Ovary (tissue), 10 donors: Measurements from ENCODE around the gene CTSO. TPM values are rescaled to one million over a fixed set of nuclear protein-coding genes. Genes with fewer than 3 reads are reported as not detected.

Source experiments
- DNase-seq, 5 donors: peaks; one replicate each; pipeline ENCODE4 v3.0.0-alpha.2; 2019 to 2020
- H3K27ac ChIP-seq, 2 donors: fragments of 200-600 bp; one replicate each; pipeline versions ENCODE4 v1.5.1 to v1.8.0; 2019 to 2022
- H3K27me3 ChIP-seq: fragments of 200-600 bp; one replicate; pipeline ENCODE4 v1.8.0; 2022
- H3K36me3 ChIP-seq: fragments of 200-600 bp; sonication (generic); one replicate; pipeline ENCODE4 v1.5.1; 2019
- H3K4me1 ChIP-seq: one replicate; pipeline ENCODE4 v1.8.1; 2013; ENCODE audit warnings: mild to moderate bottlenecking, moderate library complexity; ENCODE audit not compliant: insufficient read depth
- H3K4me3 ChIP-seq: fragments of 200-600 bp; sonication (generic); one replicate; pipeline ENCODE4 v1.5.1; 2017
- H3K9me3 ChIP-seq, 2 donors: fragments of 200-600 bp in 1 of 2; sonication (generic) in 1 of 2; one replicate each; pipeline versions ENCODE4 v1.5.1 to v1.8.1; 2013 to 2019; ENCODE audit warnings: mild to moderate bottlenecking in 1 of 2, moderate library complexity in 1 of 2
- CTCF ChIP-seq, 3 donors: fragments of 450-650 bp in 2 of 3; fragments of 200-600 bp in 1 of 3; IDR thresholded peaks; one replicate each; pipeline versions ENCODE4 v1.5.1 to v1.8.0; 2016 to 2022; ENCODE audit warnings: antibody characterized with exemption in 3 of 3, mild to moderate bottlenecking in 1 of 3
- EP300 ChIP-seq: sonication (generic); formaldehyde crosslinking; IDR thresholded peaks from one replicate; pipeline ENCODE4 v1.6.1; 2017; ENCODE audit warnings: antibody characterized with exemption
- POLR2A ChIP-seq: fragments of 450-650 bp; IDR thresholded peaks from one replicate; pipeline ENCODE4 v1.6.1; 2017; ENCODE audit warnings: antibody characterized with exemption, mild to moderate bottlenecking, moderate library complexity
- WGBS, 3 donors: extraction: QIAGEN DNeasy Blood & Tissue Kit in 1 of 3; methylation state at CpG; one replicate each; pipeline versions ENCODE4 v1.1.5 to v1.1.7; 2013 to 2017; 5-methylcytosine and 5-hydroxymethylcytosine counted together
- intact Hi-C, 4 donors: fragments of 100-400 bp; cut with DNase I; formaldehyde crosslinking; loops; one replicate each; pipeline versions ENCODE4 v1.11.0 to v1.15.1; 2022 to 2023
- long read RNA-seq, 3 donors: library from polyadenylated mRNA in 2 of 3; unstranded in 2 of 3; transcript quantifications; one replicate each; pipeline ENCODE4 v2.0.0 and lab custom pipeline, GENCODE V29; 2021 to 2026
- polyA plus RNA-seq, 2 donors: library from polyadenylated mRNA; stranded (reverse); fragments of 200-250 nt in 1 of 2; fragments of 350-450 nt in 1 of 2; fragmentation: Illumina TruSeq in 1 of 2; extraction: RNeasy Lipid Tissue Mini Kit (QIAGEN cat#74804) in 1 of 2; gene quantifications; one replicate each; pipeline ENCODE4 v1.2.3, GENCODE V29; 2013 to 2014
- total RNA-seq, 7 donors: library from RNA; depleted of rRNA in 2 of 7; stranded (reverse); fragments of >200 nt in 2 of 7; fragmentation: NEBNext Ultra II Directional in 3 of 7; extraction: Animal tissue kit (Norgen Biotek cat#: 25700) in 3 of 7; gene quantifications; one replicate each; pipeline versions ENCODE4 v1.1.0 to v1.2.4, GENCODE V29; 2016 to 2023
- donor health status: DM: no; HTN: no; CAD: no; lungs with moderate emphysema.
- donor health status: DM: no; HTN: no; CAD: no.
- donor health status: Bipolar disorder and iron deficiency.
- donor health status: DM: yes; HTN: yes; CAD: no.
- donor health status: DM: no; HTN: no; CAD: no.
- donor health status: DM: yes; HTN: yes; CAD: no.

The CTSO gene
- 10 to 100 TPM; 12.0 to 28.0 (median 18.5) TPM for total RNA-seq
- polyA plus RNA-seq = 10 to 100 TPM; 20.6 to 58.3 TPM
- long read RNA-seq, donor 1, transcript CTSO-201 (8 exons, 2,954 nt) = major isoform, 17 of 24 reads
- long read RNA-seq, donor 1, partial matches to known transcripts = 5 of 24 reads
- long read RNA-seq, donor 1, other reads (novel, unspliced or antisense) = 2 of 24 reads
- long read RNA-seq, donor 2, transcript CTSO-201 (8 exons, 2,954 nt) = major isoform, 10 of 25 reads
- long read RNA-seq, donor 2, partial matches to known transcripts = 15 of 25 reads
- long read RNA-seq, donor 2, other reads (novel, unspliced or antisense) = 0 of 25 reads
- long read RNA-seq, donor 3, transcript CTSO-201 (8 exons, 2,954 nt) = major isoform, 61 of 64 reads
- long read RNA-seq, donor 3, partial matches to known transcripts = 2 of 64 reads
- long read RNA-seq, donor 3, other reads (novel, unspliced or antisense) = 1 of 64 reads

GRCh38 chr4:155953151-155954117 is at the start of gene CTSO:
TSS of gene CTSO (minus strand) at chr4:155953866. CDS start at chr4:155953847, 19 bp downstream.
- H3K4me3 ChIP-seq = peak within 1 kb of the TSS; percentile 62
- no peaks in the 10 kb centered on the region for H3K27me3 ChIP-seq
- peak; percentile 75 to 84 (median 80) for DNase-seq
- H3K9me3 ChIP-seq = no peaks in the 10 kb centered on the region
- TF ChIP-seq POLR2A = peak; percentile 31
- no peak for TF ChIP-seq EP300
- TF ChIP-seq CTCF (IDR thresholded peaks at IDR 0.05) = peak; percentile 32 to 44 (median 34)
- 0 to 1% (median 0%) methylated on average over 57 to 58 of the region's 58 CpGs for WGBS, 3 donors
- H3K27ac ChIP-seq = peak within 1 kb of the TSS; percentile 90 to 96
- no peaks in the 10 kb centered on the region for H3K4me1 ChIP-seq
- no peaks in the 10 kb centered on the region for H3K36me3 ChIP-seq
- intact Hi-C loops = loop anchor here (5.0 to 10.0 kb wide), 2 partner anchors 139 to 141 kb away; no protein-coding TSS in a partner anchor

GRCh38 chr4:156000491-156000890 is 46.8 kb upstream of the CTSO start:
- H3K36me3 ChIP-seq = no peaks in the 10 kb centered on the region
- no peaks in the 10 kb centered on the region for H3K4me1 ChIP-seq
- H3K27me3 ChIP-seq = no peaks in the 10 kb centered on the region
- H3K27ac ChIP-seq = no peak overlapping the region
- no peak for DNase-seq
- H3K9me3 ChIP-seq = no peaks in the 10 kb centered on the region
- intact Hi-C loops = no loop called here
- H3K4me3 ChIP-seq = no peak overlapping the region
- TF ChIP-seq POLR2A (no peak), EP300 (no peak), CTCF (IDR thresholded peaks at IDR 0.05) (no peak)
- 84 to 85% (median 84%) methylated on average over 3 of the region's 3 CpGs for WGBS, 3 donors

GRCh38 chr4:155999725-156000124 is 46.1 kb upstream of the CTSO start:
- Histone ChIP-seq H3K36me3 (no peaks in the 10 kb centered on the region), H3K4me1 (no peaks in the 10 kb centered on the region), H3K9me3 (no peaks in the 10 kb centered on the region), H3K27me3 (no peaks in the 10 kb centered on the region), H3K27ac (no peak overlapping the region), H3K4me3 (no peak overlapping the region)
- 42 to 54% (median 53%) methylated on average over 7 of the region's 7 CpGs for WGBS, 3 donors
- peak in 1 of 5 donors; percentile 10 for DNase-seq
- intact Hi-C loops = no loop called here
- TF ChIP-seq POLR2A (no peak), EP300 (no peak), CTCF (IDR thresholded peaks at IDR 0.05) (no peak)

- no peak for DNase-seq
- TF ChIP-seq EP300 = no peak
- H3K4me3 ChIP-seq = no peak overlapping the region
- no peaks in the 10 kb centered on the region for H3K36me3 ChIP-seq
- intact Hi-C loops = no loop called here
- H3K27ac ChIP-seq = no peak overlapping the region
- H3K27me3 ChIP-seq = no peaks in the 10 kb centered on the region
- H3K4me1 ChIP-seq = no peaks in the 10 kb centered on the region
- no peaks in the 10 kb centered on the region for H3K9me3 ChIP-seq
These were observed 41.4 kb upstream of the CTSO start for GRCh38 chr4:155995069-155995468.
